ENCODE results near the gene IMMP2L.

The IMMP2L gene

GRCh38 chr7:110891197-110891596 is 671.1 kb downstream of the IMMP2L start:
- no peak for DNase-seq

GRCh38 chr7:110890101-110890500 is 672.2 kb downstream of the IMMP2L start:
- DNase-seq: no peak

- DNase-seq: no peak
Measured at GRCh38 chr7:110889335-110889734, 673.0 kb downstream of the IMMP2L start.

GRCh38 chr7:110888641-110889040 is 673.7 kb downstream of the IMMP2L start:
- no peak for DNase-seq

GRCh38 chr7:110885474-110885873 is 676.8 kb downstream of the IMMP2L start:
- no peak for DNase-seq

- no peak for DNase-seq
Measured at GRCh38 chr7:110881721-110882120, 680.6 kb downstream of the IMMP2L start.

GRCh38 chr7:110880971-110881370 is 681.3 kb downstream of the IMMP2L start:
- no peak for DNase-seq

- no peak for DNase-seq
Measured at GRCh38 chr7:110877016-110877415, 685.3 kb downstream of the IMMP2L start.

GRCh38 chr7:110875346-110875745 is 686.9 kb downstream of the IMMP2L start:
- DNase-seq: no peak

GRCh38 chr7:110871856-110872255 is 690.4 kb downstream of the IMMP2L start:
- DNase-seq: no peak

- DNase-seq: no peak
Measured at GRCh38 chr7:110870926-110871325, 691.4 kb downstream of the IMMP2L start.

GRCh38 chr7:110868458-110868857 is 693.8 kb downstream of the IMMP2L start:
- DNase-seq: no peak

GRCh38 chr7:110867771-110868170 is 694.5 kb downstream of the IMMP2L start:
- no peak for DNase-seq

GRCh38 chr7:110863258-110863657 is 699.0 kb downstream of the IMMP2L start:
- no peak for DNase-seq

- DNase-seq: no peak
Measured at GRCh38 chr7:110861163-110861562, 701.1 kb downstream of the IMMP2L start.

GRCh38 chr7:110857106-110857505 is 705.2 kb downstream of the IMMP2L start:
- no peak for DNase-seq

- no peak for DNase-seq
Measured at GRCh38 chr7:110856704-110857103, 705.6 kb downstream of the IMMP2L start.

GRCh38 chr7:110854651-110855050 is 707.6 kb downstream of the IMMP2L start:
- no peak for DNase-seq

GRCh38 chr7:110854166-110854565 is 708.1 kb downstream of the IMMP2L start:
- DNase-seq: no peak

GRCh38 chr7:110853263-110853662 is 709.0 kb downstream of the IMMP2L start:
- DNase-seq: no peak

- no peak for DNase-seq
Measured at GRCh38 chr7:110852156-110852940, 709.9 kb downstream of the IMMP2L start.

- DNase-seq: no peak
Measured at GRCh38 chr7:110850224-110850623, 712.1 kb downstream of the IMMP2L start.

- DNase-seq: no peak
Measured at GRCh38 chr7:110842796-110843195, 719.5 kb downstream of the IMMP2L start.

- no peak for DNase-seq
Measured at GRCh38 chr7:110841840-110842545, 720.3 kb downstream of the IMMP2L start.

Data from activated CD8-positive, alpha-beta memory T cell treated with anti-CD3 and anti-CD28 coated beads, Interleukin-2, amount 50 U/mL, for 4 hours (primary cell).